HCEC 1CT (cell line): ENCODE results near the gene FAM156A.
A peak's percentile ranks its signal among the peaks of the same experiment; 100 is the strongest.
"Not testable (repeated sequence)": the region's sequence is repeated elsewhere in the genome, so short reads cannot be mapped to it uniquely, and the experiment has no call there.

Experiments used
- DNase-seq: peaks from one replicate; pipeline ENCODE4 v3.0.0-alpha.2; 2017

The FAM156A gene

GRCh38 chrX:52958961-52959360 lies 643 bp upstream of the FAM156A start:
- not testable (repeated sequence) for DNase-seq

GRCh38 chrX:52949884-52950283 lies 8.4 kb downstream of the FAM156A start:
- not testable (repeated sequence) for DNase-seq

GRCh38 chrX:52949325-52949724 lies 9.0 kb downstream of the FAM156A start:
- DNase-seq, result not testable (repeated sequence)

GRCh38 chrX:52948265-52948664 lies 10.1 kb downstream of the FAM156A start:
- DNase-seq, result not testable (repeated sequence)

GRCh38 chrX:52947501-52947900 lies 10.8 kb downstream of the FAM156A start:
- not testable (repeated sequence) for DNase-seq

GRCh38 chrX:52945838-52946494 lies 12.4 kb downstream of the FAM156A start:
- not testable (repeated sequence) for DNase-seq

- not testable (repeated sequence) for DNase-seq
Observed at GRCh38 chrX:52941728-52942127, 16.6 kb downstream of the FAM156A start.

GRCh38 chrX:52940704-52941103 lies 17.6 kb downstream of the FAM156A start:
- DNase-seq, result not testable (repeated sequence)

- DNase-seq, result not testable (repeated sequence)
Observed at GRCh38 chrX:52935470-52935784, 22.9 kb downstream of the FAM156A start.

- peak; percentile 91 for DNase-seq
Observed at GRCh38 chrX:52934704-52935469, 23.4 kb downstream of the FAM156A start.

GRCh38 chrX:52933976-52934703 lies 24.2 kb downstream of the FAM156A start:
- DNase-seq, result no peak

GRCh38 chrX:52933213-52933612 lies 25.1 kb downstream of the FAM156A start:
- DNase-seq, result no peak

- not testable (repeated sequence) for DNase-seq
Observed at GRCh38 chrX:52930214-52930613, 28.1 kb downstream of the FAM156A start.

GRCh38 chrX:52923781-52924241 lies 34.5 kb downstream of the FAM156A start:
- peak; percentile 29 for DNase-seq

- not testable (repeated sequence) for DNase-seq
Observed at GRCh38 chrX:52914704-52915103, 43.6 kb downstream of the FAM156A start.

- not testable (repeated sequence) for DNase-seq
Observed at GRCh38 chrX:52913681-52914080, 44.6 kb downstream of the FAM156A start.

- DNase-seq, result not testable (repeated sequence)
Observed at GRCh38 chrX:52909313-52909969, 48.9 kb downstream of the FAM156A start.

GRCh38 chrX:52907900-52908299 lies 50.4 kb downstream of the FAM156A start:
- not testable (repeated sequence) for DNase-seq

- DNase-seq, result not testable (repeated sequence)
Observed at GRCh38 chrX:52907137-52907536, 51.2 kb downstream of the FAM156A start.

GRCh38 chrX:52906072-52906471 lies 52.2 kb downstream of the FAM156A start:
- DNase-seq, result not testable (repeated sequence)

- DNase-seq, result not testable (repeated sequence)
Observed at GRCh38 chrX:52905531-52905930, 52.8 kb downstream of the FAM156A start.
